GM13977 (cell line): Measurements from ENCODE around the gene GPR18.

ENCODE experiments used
- DNase-seq: peaks from one replicate; pipeline ENCODE4 v3.0.0; 2012; ENCODE audit warnings: low spot score
- CTCF ChIP-seq: IDR thresholded peaks from 2 replicates; pipeline ENCODE4 v1.5.1; 2012; ENCODE audit warnings: mild to moderate bottlenecking, control low read depth; ENCODE audit not compliant: insufficient read depth; ENCODE audit errors: extremely low read depth, missing control alignments
- in situ Hi-C: fragments of 300-500 bp; cut with MboI; formaldehyde crosslinking; loops from one replicate; pipeline ENCODE4 v1.12.0; 2022; ENCODE audit warnings: low sequenced_read_pairs, low pct_unique_long_range_greater_than_20kb, mixed read lengths, inconsistent platforms; ENCODE audit not compliant: unreplicated experiment

The GPR18 gene

GRCh38 chr13:99287551-99287950 lies 29.4 kb upstream of the GPR18 start:
- in situ Hi-C loops = loop anchor here (25.0 kb wide), 1 partner anchor 100 kb away; no protein-coding TSS in a partner anchor
- DNase-seq = no peak
- TF ChIP-seq CTCF = no peak

GRCh38 chr13:99285432-99286182 lies 27.4 kb upstream of the GPR18 start:
- no peak for TF ChIP-seq CTCF
- in situ Hi-C loops = loop anchor here (25.0 kb wide), 1 partner anchor 102 kb away; no protein-coding TSS in a partner anchor
- no peak for DNase-seq

- in situ Hi-C loops = loop anchor here (25.0 kb wide), 1 partner anchor 105 kb away; no protein-coding TSS in a partner anchor
- TF ChIP-seq CTCF = no peak
- no peak for DNase-seq
These were observed 24.4 kb upstream of the GPR18 start for GRCh38 chr13:99282264-99283231.

GRCh38 chr13:99281811-99282263 lies 23.7 kb upstream of the GPR18 start:
- TF ChIP-seq CTCF = no peak
- in situ Hi-C loops = loop anchor here (25.0 kb wide), 1 partner anchor 105 kb away; no protein-coding TSS in a partner anchor
- peak; percentile 17 for DNase-seq

- no peak for TF ChIP-seq CTCF
These were observed 22.0 kb upstream of the GPR18 start for GRCh38 chr13:99280166-99280565.

GRCh38 chr13:99279637-99280036 lies 21.5 kb upstream of the GPR18 start:
- no peak for DNase-seq
- in situ Hi-C loops = loop anchor here (25.0 kb wide), 1 partner anchor 108 kb away; no protein-coding TSS in a partner anchor
- no peak for TF ChIP-seq CTCF

More at GRCh38 chr13:99280166-99280565, 22.0 kb upstream of the GPR18 start:
- no peak for DNase-seq
- in situ Hi-C loops = loop anchor here (25.0 kb wide), 1 partner anchor 107 kb away; no protein-coding TSS in a partner anchor
